ENCODE data around the gene TMA7B.

The TMA7B gene

DNA sequence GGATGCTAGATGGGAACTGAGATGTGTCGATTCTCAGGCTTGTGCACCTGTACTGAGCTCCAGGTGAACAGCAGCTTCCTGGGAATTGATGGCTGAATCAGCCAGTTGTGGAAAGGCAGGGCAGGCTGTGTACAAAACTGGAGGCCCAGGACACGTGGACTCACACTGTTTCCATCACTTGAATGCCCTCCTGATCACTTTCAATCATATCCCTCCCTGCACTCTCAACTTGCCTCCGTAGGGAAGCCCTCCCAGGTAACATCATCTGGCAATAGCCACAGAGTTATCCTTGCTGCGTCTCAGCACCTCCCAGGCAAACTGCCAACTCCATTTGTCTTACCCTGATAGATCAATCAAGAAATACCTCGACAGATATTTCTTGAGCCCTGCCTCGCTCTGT lies 44.6 kb downstream of the TMA7B start:
- no peak for DNase-seq

- DNase-seq, result no peak
These were observed 46.4 kb downstream of the TMA7B start for GRCh38 chr22:40006641-40007040.

DNA sequence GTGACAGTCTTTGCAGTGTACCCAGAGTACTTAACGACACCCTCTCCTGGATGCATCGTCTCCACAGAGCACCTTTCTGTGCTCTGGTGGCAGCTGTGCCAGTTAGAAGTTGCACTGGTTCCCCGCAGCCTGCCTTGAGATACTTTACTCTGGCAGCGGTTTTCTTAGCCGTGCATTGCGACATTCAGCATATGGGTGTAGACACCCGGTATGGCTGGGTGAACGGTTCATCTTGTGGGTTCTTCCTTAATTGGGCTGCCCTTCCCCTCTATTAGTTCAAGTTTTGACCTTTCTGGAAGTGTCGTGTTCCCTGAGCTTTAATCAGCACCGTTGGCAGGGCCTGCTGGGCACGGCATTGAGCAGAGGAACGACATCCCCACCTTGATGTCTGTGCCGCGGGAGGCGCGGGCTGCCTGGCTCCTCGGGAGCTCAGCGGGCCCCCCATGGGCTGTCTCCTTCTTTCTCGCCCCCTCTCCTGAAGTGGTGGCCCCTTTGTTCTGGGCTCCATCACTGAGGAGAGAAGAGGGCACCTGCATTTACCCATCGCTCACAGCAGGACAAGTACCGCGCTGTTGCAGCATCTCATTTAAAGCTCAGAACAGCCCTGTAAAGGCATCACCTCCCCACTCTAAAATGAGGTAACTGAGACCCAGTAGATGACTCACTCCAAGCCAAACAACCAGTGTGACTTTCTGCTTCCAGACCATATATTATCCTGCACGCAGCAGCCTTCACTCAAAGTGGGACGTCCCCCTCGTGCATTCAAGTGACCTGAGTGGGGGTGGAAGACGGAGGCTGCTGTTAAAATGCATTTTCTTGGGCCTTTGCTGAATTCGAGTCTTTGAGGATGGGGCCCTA lies 47.9 kb downstream of the TMA7B start:
- no peak for DNase-seq

DNA sequence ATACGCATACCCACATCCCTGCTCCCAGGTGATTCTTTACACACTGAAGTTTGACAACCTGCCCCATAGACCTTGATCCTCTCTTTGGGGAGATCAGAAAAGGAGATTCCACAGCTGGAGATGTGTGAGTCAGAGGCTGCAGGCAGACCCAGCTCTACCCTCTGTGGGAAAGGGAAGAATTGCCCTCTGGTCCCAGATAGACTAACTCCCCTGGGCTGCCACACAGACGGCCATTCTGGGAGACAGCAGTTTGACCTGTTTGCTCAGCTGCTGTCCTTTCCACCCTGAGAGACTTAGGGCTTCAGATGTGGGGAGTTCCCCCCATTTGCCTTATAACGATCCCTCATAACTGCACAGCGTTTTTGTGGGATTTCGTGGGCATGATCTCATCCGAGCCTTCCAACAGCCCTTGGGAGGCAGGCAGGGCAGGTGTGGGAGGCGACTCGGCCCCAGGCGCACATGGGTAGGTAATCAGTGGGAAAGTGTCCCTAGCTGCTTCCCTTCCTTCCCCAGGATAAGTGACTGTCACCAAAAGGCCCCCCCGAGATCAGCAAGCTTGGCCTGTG lies 48.6 kb downstream of the TMA7B start:
- no peak for DNase-seq

DNA sequence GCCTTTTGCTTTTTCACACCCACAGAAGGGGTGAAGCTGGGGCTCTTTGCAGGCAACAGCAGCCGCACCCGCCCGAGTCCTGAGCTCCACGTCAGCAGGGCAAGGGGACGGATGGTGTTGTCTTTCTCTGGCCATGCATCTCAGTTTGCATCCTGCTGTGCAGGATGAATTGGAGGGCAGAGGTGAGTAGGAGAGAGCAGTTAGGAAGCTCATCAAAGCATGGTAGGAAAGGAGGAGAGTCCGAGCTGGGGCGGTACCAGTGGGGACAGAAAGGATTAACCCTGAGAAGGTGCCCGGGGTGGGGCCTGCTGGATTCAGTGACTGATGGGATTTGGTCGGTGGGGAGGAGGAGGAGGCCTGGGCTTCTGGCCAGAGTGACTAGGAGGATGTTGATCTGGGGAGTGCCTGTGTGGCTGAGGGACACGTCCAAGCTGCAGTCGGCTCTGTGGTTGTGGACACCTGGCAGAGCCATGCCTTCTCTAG lies 49.1 kb downstream of the TMA7B start:
- DNase-seq, result peak; percentile 47

DNA sequence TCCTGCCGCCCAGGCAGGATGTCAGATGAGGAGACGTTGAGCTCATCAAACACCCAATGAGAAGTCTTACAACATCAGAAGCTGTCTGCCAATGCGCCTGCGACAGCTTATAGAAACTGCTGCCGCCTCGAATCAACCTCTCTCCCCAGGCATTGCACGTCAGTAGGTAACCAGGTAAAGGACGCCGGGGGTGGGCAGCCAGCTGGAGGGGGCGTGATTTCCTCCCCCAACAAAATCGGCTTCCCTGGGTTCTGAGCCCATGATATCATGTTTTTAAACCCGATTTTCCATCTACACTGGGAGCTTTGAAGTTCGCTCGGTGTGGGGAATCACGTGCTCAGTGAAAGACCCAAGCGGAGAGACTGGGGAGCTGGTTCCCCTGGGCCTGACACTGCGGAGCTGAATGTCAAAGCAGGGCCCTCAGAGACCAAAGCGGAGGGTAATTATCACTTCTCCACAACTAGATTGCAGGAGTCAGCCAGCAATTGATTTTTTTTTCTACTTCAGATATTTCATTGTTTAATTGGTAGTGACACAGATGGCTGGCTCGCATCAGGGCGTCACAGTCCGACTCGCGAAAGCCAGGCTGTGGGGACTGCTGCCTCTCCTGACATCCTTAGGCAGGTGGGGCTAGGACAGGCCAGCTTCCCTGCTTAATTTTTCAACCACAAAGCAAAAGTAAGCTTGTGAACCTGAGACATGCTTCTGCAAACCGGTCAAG lies 49.9 kb downstream of the TMA7B start:
- DNase-seq, result no peak

GRCh38 chr22:40010746-40011145 lies 50.5 kb downstream of the TMA7B start:
- no peak for DNase-seq

Measured in NCI-H2029 treated with DMSO at 0.1 percent for 48 hours (cell line).